SK-N-SH treated with all-trans-retinoic acid at 6 μM for 48 hours (cell line): Measurements from ENCODE around the gene DNASE2.

Experiments
- ATAC-seq: fragments of 200-7000 bp; cut with Tn5 transposase; 3 replicates; pipeline ENCODE4 v1.9.1; 2020; ENCODE audit warnings: mild to moderate bottlenecking, moderate library complexity
- ARNTL ChIP-seq: fragments of 450-650 bp; formaldehyde crosslinking; IDR thresholded peaks from 2 replicates; pipeline ENCODE4 v1.5.0; 2020; ENCODE audit warnings: low read depth, mild to moderate bottlenecking, moderate library complexity, borderline replicate concordance
- BACH2 ChIP-seq: fragments of 250-450 bp; sonication (Bioruptor Pico); IDR thresholded peaks from 2 replicates; pipeline ENCODE4 v1.9.0; 2021; ENCODE audit warnings: mild to moderate bottlenecking, borderline replicate concordance
- CREB5 ChIP-seq: fragments of 250-450 bp; sonication (Bioruptor Pico); IDR thresholded peaks from 2 replicates; pipeline ENCODE4 v1.5.1; 2020; ENCODE audit warnings: low read depth, mild to moderate bottlenecking, moderate library complexity
- CSRNP3 ChIP-seq: fragments of 250-450 bp; sonication (Bioruptor Pico); IDR thresholded peaks from 2 replicates; pipeline ENCODE4 v1.5.1; 2021; ENCODE audit warnings: mild to moderate bottlenecking, moderate library complexity
- GLIS3 ChIP-seq: fragments of 250-450 bp; sonication (Bioruptor Pico); IDR thresholded peaks from 2 replicates; pipeline ENCODE4 v1.5.0; 2020; ENCODE audit warnings: mild to moderate bottlenecking, moderate library complexity
- ISL1 ChIP-seq: fragments of 250-450 bp; sonication (Bioruptor Pico); IDR thresholded peaks from 2 replicates; pipeline ENCODE4 v2.1.2; 2022; ENCODE audit warnings: mild to moderate bottlenecking, moderate library complexity
- OSR1 ChIP-seq: fragments of 250-450 bp; sonication (Bioruptor Pico); IDR thresholded peaks from 2 replicates; pipeline ENCODE4 v1.8.0; 2022; ENCODE audit warnings: moderate library complexity, mild to moderate bottlenecking, inconsistent platforms
- PATZ1 ChIP-seq: fragments of 250-450 bp; sonication (Bioruptor Pico); IDR thresholded peaks from 2 replicates; pipeline ENCODE4 v1.8.0; 2020; ENCODE audit warnings: mild to moderate bottlenecking, moderate library complexity, borderline replicate concordance
- POU6F1 ChIP-seq: fragments of 250-450 bp; sonication (Bioruptor Pico); IDR thresholded peaks from 2 replicates; pipeline ENCODE4 v1.8.0; 2021; ENCODE audit warnings: low read depth, mild to moderate bottlenecking, moderate library complexity, borderline replicate concordance
- PPARA ChIP-seq: fragments of 250-450 bp; sonication (Bioruptor Pico); IDR thresholded peaks from 2 replicates; pipeline ENCODE4 v1.5.0; 2020; ENCODE audit warnings: mild to moderate bottlenecking, borderline replicate concordance
- RARB ChIP-seq: fragments of 250-450 bp; sonication (Bioruptor Pico); IDR thresholded peaks from 2 replicates; pipeline ENCODE4 v1.8.0; 2021; ENCODE audit warnings: mild to moderate bottlenecking, moderate library complexity
- TCF4 ChIP-seq: fragments of 250-450 bp; sonication (Bioruptor Pico); IDR thresholded peaks from 2 replicates; pipeline ENCODE4 v1.8.0; 2021; ENCODE audit warnings: mild to moderate bottlenecking, moderate library complexity, borderline replicate concordance
- TOX ChIP-seq: fragments of 250-450 bp; sonication (Bioruptor Pico); IDR thresholded peaks from 2 replicates; pipeline ENCODE4 v1.8.0; 2021; ENCODE audit warnings: mild to moderate bottlenecking, moderate library complexity, borderline replicate concordance
- TSHZ2 ChIP-seq: fragments of 250-450 bp; sonication (Bioruptor Pico); IDR thresholded peaks from 2 replicates; pipeline ENCODE4 v1.5.0; 2020; ENCODE audit warnings: mild to moderate bottlenecking, moderate library complexity
- ZC3H10 ChIP-seq: fragments of 250-450 bp; sonication (Bioruptor Pico); IDR thresholded peaks from 2 replicates; pipeline ENCODE4 v1.5.1; 2021; ENCODE audit warnings: mild to moderate bottlenecking, moderate library complexity
- ZFP3 ChIP-seq: fragments of 250-450 bp; sonication (Bioruptor Pico); IDR thresholded peaks from 2 replicates; pipeline ENCODE4 v1.5.0; 2020; ENCODE audit warnings: mild to moderate bottlenecking, moderate library complexity
- ZFP30 ChIP-seq: fragments of 450-650 bp; formaldehyde crosslinking; IDR thresholded peaks from 2 replicates; pipeline ENCODE4 v1.5.0; 2022; ENCODE audit warnings: mild to moderate bottlenecking, moderate library complexity
- ZNF565 ChIP-seq: fragments of 450-650 bp; formaldehyde crosslinking; conservative IDR thresholded peaks from 2 replicates; pipeline ENCODE4 v1.5.0; 2020; ENCODE audit warnings: low read depth, mild to moderate bottlenecking, moderate library complexity
- ZNF70 ChIP-seq: fragments of 450-650 bp; formaldehyde crosslinking; IDR thresholded peaks from 2 replicates; pipeline ENCODE4 v1.5.0; 2020; ENCODE audit warnings: mild to moderate bottlenecking, moderate library complexity
- ZNF8 ChIP-seq: fragments of 450-650 bp; formaldehyde crosslinking; IDR thresholded peaks from 2 replicates; pipeline ENCODE4 v1.5.0; 2020; ENCODE audit warnings: mild to moderate bottlenecking, moderate library complexity

Gene DNASE2

GRCh38 chr19:12886651-12886968 lies 5.4 kb upstream of the DNASE2 start:
- ATAC-seq = no peak
- no peak for TF ChIP-seq GLIS3
- no peak for TF ChIP-seq CREB5 (CRISPR knock-in tag)
- no peak for TF ChIP-seq PATZ1 (CRISPR knock-in tag)
- TF ChIP-seq ZC3H10 (CRISPR knock-in tag) = no peak
- no peak for TF ChIP-seq TCF4 (CRISPR knock-in tag)
- no peak for TF ChIP-seq POU6F1 (CRISPR knock-in tag)
- no peak for TF ChIP-seq ZNF70 (CRISPR knock-in tag)
- TF ChIP-seq CSRNP3 (CRISPR knock-in tag) = no peak
- no peak for TF ChIP-seq ISL1
- TF ChIP-seq PPARA (CRISPR knock-in tag) = no peak
- no peak for TF ChIP-seq ZFP30
- TF ChIP-seq RARB = no peak
- TF ChIP-seq TOX (CRISPR knock-in tag) = no peak

GRCh38 chr19:12885749-12886650 lies 4.8 kb upstream of the DNASE2 start:
- TF ChIP-seq TOX (CRISPR knock-in tag) (no peak), TSHZ2 (CRISPR knock-in tag) (no peak), ZNF565 (CRISPR knock-in tag) (no peak), PATZ1 (CRISPR knock-in tag) (no peak), ARNTL (CRISPR knock-in tag) (no peak), TCF4 (CRISPR knock-in tag) (no peak), CREB5 (CRISPR knock-in tag) (no peak), ZNF8 (CRISPR knock-in tag) (no peak), CSRNP3 (CRISPR knock-in tag) (no peak), ZC3H10 (CRISPR knock-in tag) (no peak), ZFP30 (no peak), OSR1 (CRISPR knock-in tag) (no peak), BACH2 (CRISPR knock-in tag) (no peak), ZFP3 (CRISPR knock-in tag) (no peak)
- TF ChIP-seq, all 23 proteins: peak for 0
- no peak for ATAC-seq
